Subcutaneous abdominal adipose tissue (tissue), 5 donors: ENCODE results near the gene ADPGK.

Experiments used
- H3K27ac ChIP-seq: one replicate; pipeline ENCODE4 v1.7.0; 2013; ENCODE audit warnings: low read depth, mild to moderate bottlenecking, inconsistent platforms, low read length, moderate library complexity
- H3K27me3 ChIP-seq, 5 donors: one replicate each; pipeline ENCODE4 v1.7.0; 2013; ENCODE audit warnings: low read length in 5 of 5, inconsistent platforms in 1 of 5; ENCODE audit not compliant: control insufficient read depth in 5 of 5, insufficient read depth in 4 of 5
- H3K36me3 ChIP-seq, 5 donors: one replicate each; pipeline ENCODE4 v1.7.0; 2013; ENCODE audit warnings: low read length in 5 of 5; ENCODE audit not compliant: control insufficient read depth in 5 of 5, insufficient read depth in 5 of 5
- H3K4me1 ChIP-seq, 5 donors: one replicate each; pipeline ENCODE4 v1.7.0; 2013; ENCODE audit warnings: low read length in 5 of 5, mild to moderate bottlenecking in 3 of 5, moderate library complexity in 1 of 5; ENCODE audit not compliant: control insufficient read depth in 5 of 5, insufficient read depth in 5 of 5
- H3K4me3 ChIP-seq, 5 donors: one replicate each; pipeline ENCODE4 v1.7.0; 2013; ENCODE audit warnings: low read length in 5 of 5, low read depth in 1 of 5
- H3K9ac ChIP-seq, 5 donors: one replicate each; pipeline ENCODE4 v1.7.0; 2013; ENCODE audit warnings: low read length in 5 of 5, mild to moderate bottlenecking in 4 of 5, moderate library complexity in 3 of 5
- H3K9me3 ChIP-seq, 5 donors: one replicate each; pipeline ENCODE4 v1.7.0; 2013; ENCODE audit warnings: low read length in 5 of 5; ENCODE audit not compliant: control insufficient read depth in 5 of 5
- donor health status: healthy.
- donor health status: healthy.
- donor health status: healthy.
- donor health status: healthy.
- donor health status: healthy.

ADPGK gene

GRCh38 chr15:72706266-72706665 is 77.3 kb downstream of the ADPGK start:
- peaks cover 0 to 3% (median 0%) of the 10 kb centered on the region in 5 donors for H3K4me1 ChIP-seq
- no peak overlapping the region for H3K27ac ChIP-seq
- H3K9ac ChIP-seq = no peak overlapping the region
- H3K4me3 ChIP-seq = no peak overlapping the region
- no peaks in the 10 kb centered on the region for H3K27me3 ChIP-seq
- no peaks in the 10 kb centered on the region for H3K9me3 ChIP-seq
- H3K36me3 ChIP-seq = peaks cover 0 to 4% (median 2%) of the 10 kb centered on the region in 5 donors
